ENCODE data around the gene FMN1. TPM values are rescaled to one million over a fixed set of nuclear protein-coding genes. Genes with fewer than 3 reads are reported as not detected.

The FMN1 gene
- total RNA-seq, 1 experiment from 2014 or later: 4.5 TPM

- DNase-seq (ENCODE audit: low spot score) (peak; percentile 26), ATAC-seq (peak; percentile 3)
- H3K9me3 Mint-ChIP-seq: no peaks in the 10 kb centered on the region
- H3K4me3 Mint-ChIP-seq: peak overlapping the region; percentile 85
- CTCF ChIA-PET: interaction anchor here (0.6 to 2.5 kb wide), 12 partner anchors 8 to 543 kb away, joined by 3 to 19 read pairs (median 4); no protein-coding TSS in a partner anchor
- no peaks in the 10 kb centered on the region for H3K36me3 Mint-ChIP-seq
- TF ChIP-seq FOXK1 (CRISPR knock-in tag; IDR thresholded peaks at IDR 0.05): no peak
- peak; percentile 75 for TF ChIP-seq GTF2I (CRISPR knock-in tag; conservative IDR thresholded peaks at IDR 0.05)
- peaks cover 32% of the 10 kb centered on the region for H3K27me3 Mint-ChIP-seq (ENCODE audit: low read depth)
- no peak overlapping the region for H3K27ac Mint-ChIP-seq
- H3K4me1 Mint-ChIP-seq: peaks cover 23% of the 10 kb centered on the region
- POLR2A ChIA-PET: interaction anchor here (0.5 kb wide), 1 partner anchor 14 kb away, joined by 3 read pairs; no protein-coding TSS in a partner anchor
Observed at GRCh38 chr15:33194237-33194636, 277 bp downstream of the FMN1 start.

- CTCF ChIA-PET: no interaction called here
Observed at GRCh38 chr15:33191591-33191990, 2.9 kb downstream of the FMN1 start.

GRCh38 chr15:33190539-33190938 lies 4.0 kb downstream of the FMN1 start:
- TF ChIP-seq NR2C2 (CRISPR knock-in tag; IDR thresholded peaks at IDR 0.05) (no peak), ZBTB21 (CRISPR knock-in tag; IDR thresholded peaks at IDR 0.05; ENCODE audit: borderline replicate concordance) (no peak), ZNF671 (CRISPR knock-in tag; IDR thresholded peaks at IDR 0.05) (no peak), RELA (CRISPR knock-in tag; IDR thresholded peaks at IDR 0.05; ENCODE audit: borderline replicate concordance) (no peak), ZBTB43 (CRISPR knock-in tag; IDR thresholded peaks at IDR 0.05) (no peak), ZNF317 (CRISPR knock-in tag; IDR thresholded peaks at IDR 0.05; ENCODE audit: borderline replicate concordance, low read depth) (no peak), SMAD4 (CRISPR knock-in tag; IDR thresholded peaks at IDR 0.05) (no peak), CBFB (CRISPR knock-in tag; IDR thresholded peaks at IDR 0.05; ENCODE audit: low read depth) (no peak), IRF1 (CRISPR knock-in tag; IDR thresholded peaks at IDR 0.05) (no peak), CTCF (IDR thresholded peaks at IDR 0.05) (no peak), E2F1 (CRISPR knock-in tag; IDR thresholded peaks at IDR 0.05) (no peak), FOXJ3 (CRISPR knock-in tag; IDR thresholded peaks at IDR 0.05; ENCODE audit: borderline replicate concordance) (no peak), SMAD3 (CRISPR knock-in tag; IDR thresholded peaks at IDR 0.05; ENCODE audit: borderline replicate concordance) (no peak), TP53 (CRISPR knock-in tag; IDR thresholded peaks at IDR 0.05) (no peak)
- POLR2A ChIA-PET: no interaction called here
- H3K9me3 Mint-ChIP-seq: no peaks in the 10 kb centered on the region
- H3K4me3 Mint-ChIP-seq: no peak overlapping the region
- peaks cover 22% of the 10 kb centered on the region for H3K4me1 Mint-ChIP-seq
- no peaks in the 10 kb centered on the region for H3K36me3 Mint-ChIP-seq
- ATAC-seq (no peak), DNase-seq (ENCODE audit: low spot score) (no peak)
- no peak overlapping the region for H3K27ac Mint-ChIP-seq
- H3K27me3 Mint-ChIP-seq (ENCODE audit: low read depth): peaks cover 21% of the 10 kb centered on the region
- CTCF ChIA-PET: no interaction called here

More at GRCh38 chr15:33191591-33191990, 2.9 kb downstream of the FMN1 start:
- peaks cover 22% of the 10 kb centered on the region for H3K4me1 Mint-ChIP-seq
- peaks cover 32% of the 10 kb centered on the region for H3K27me3 Mint-ChIP-seq (ENCODE audit: low read depth)
- ATAC-seq (no peak), DNase-seq (ENCODE audit: low spot score) (no peak)
- TF ChIP-seq OVOL2 (CRISPR knock-in tag; IDR thresholded peaks at IDR 0.05; ENCODE audit: borderline replicate concordance): no peak
- no peak for TF ChIP-seq HMGA2 (CRISPR knock-in tag; IDR thresholded peaks at IDR 0.05)
- TF ChIP-seq FOXP1 (CRISPR knock-in tag; IDR thresholded peaks at IDR 0.05; ENCODE audit: borderline replicate concordance): no peak
- TF ChIP-seq ZNF396 (CRISPR knock-in tag; IDR thresholded peaks at IDR 0.05; ENCODE audit: borderline replicate concordance): no peak
- TF ChIP-seq ZNF121 (CRISPR knock-in tag; IDR thresholded peaks at IDR 0.05): no peak
- TF ChIP-seq JAZF1 (CRISPR knock-in tag; IDR thresholded peaks at IDR 0.05): no peak
- H3K9me3 Mint-ChIP-seq: no peaks in the 10 kb centered on the region
- no peak overlapping the region for H3K27ac Mint-ChIP-seq
- H3K4me3 Mint-ChIP-seq: no peak overlapping the region
- H3K36me3 Mint-ChIP-seq: no peaks in the 10 kb centered on the region
- POLR2A ChIA-PET: no interaction called here
